Aorta (tissue), 5 donors: Measurements from ENCODE around the gene SPAAR. TPM values are rescaled to one million over a fixed set of nuclear protein-coding genes. Genes with fewer than 3 reads are reported as not detected.

Experiments used
- ATAC-seq: fragments of 200-7000 bp; cut with Tn5 transposase; one replicate; pipeline ENCODE4 v1.9.1; 2022; ENCODE audit warnings: moderate library complexity; ENCODE audit not compliant: low FRiP score
- DNase-seq, 2 donors: peaks; one replicate each; pipeline ENCODE4 v3.0.0-alpha.2; 2020
- H3K27ac ChIP-seq, 2 donors: one replicate each; pipeline ENCODE4 v1.5.1; 2013; ENCODE audit warnings: low read length in 2 of 2, mild to moderate bottlenecking in 2 of 2, moderate library complexity in 2 of 2, control low read depth in 1 of 2, inconsistent platforms in 1 of 2, low read depth in 1 of 2
- H3K27me3 ChIP-seq, 2 donors: one replicate each; pipeline ENCODE4 v1.6.1; 2013; ENCODE audit warnings: control low read depth in 1 of 2, low read length in 1 of 2, mild to moderate bottlenecking in 1 of 2, moderate library complexity in 1 of 2; ENCODE audit not compliant: insufficient read depth in 2 of 2, control insufficient read depth in 1 of 2
- H3K36me3 ChIP-seq, 2 donors: one replicate each; pipeline ENCODE4 v1.6.1; 2013; ENCODE audit warnings: control low read depth in 1 of 2, low read length in 1 of 2, mild to moderate bottlenecking in 1 of 2; ENCODE audit not compliant: insufficient read depth in 2 of 2, control insufficient read depth in 1 of 2
- H3K4me1 ChIP-seq, 2 donors: one replicate each; pipeline ENCODE4 v1.6.1; 2013; ENCODE audit warnings: low read length in 2 of 2, control low read depth in 1 of 2, mild to moderate bottlenecking in 1 of 2, moderate library complexity in 1 of 2; ENCODE audit not compliant: insufficient read depth in 2 of 2, control insufficient read depth in 1 of 2
- H3K4me3 ChIP-seq, 2 donors: one replicate each; pipeline ENCODE4 v1.5.1; 2013; ENCODE audit warnings: low read length in 2 of 2, control low read depth in 1 of 2, mild to moderate bottlenecking in 1 of 2
- H3K9me3 ChIP-seq: one replicate; pipeline ENCODE4 v1.6.1; 2013; ENCODE audit warnings: mild to moderate bottlenecking, low read length; ENCODE audit not compliant: control insufficient read depth
- WGBS, 2 donors: extraction: QIAGEN DNeasy Blood & Tissue Kit; methylation state at CpG; one replicate each; pipeline ENCODE4 v1.1.7; 2013; 5-methylcytosine and 5-hydroxymethylcytosine counted together
- intact Hi-C, 2 donors: fragments of 100-400 bp; cut with DNase I; formaldehyde crosslinking; loops; one replicate each; pipeline versions ENCODE4 v1.14.2 to v1.15.0; 2022
- polyA plus RNA-seq, 2 donors: library from polyadenylated mRNA; stranded (reverse); fragments of 200-250 nt; gene quantifications; one replicate each; pipeline ENCODE4 v1.2.3, GENCODE V29; 2013
- total RNA-seq, 2 donors: library from RNA; stranded (reverse); fragmentation: NEBNext Ultra II Directional; extraction: Animal tissue kit (Norgen Biotek cat#: 25700); gene quantifications; one replicate each; pipeline ENCODE4 v1.2.1, GENCODE V29; 2021
- donor health status: healthy with polysubstance abuse.
- donor health status: Bipolar disorder and iron deficiency.
- donor health status: DM: no; HTN: no; CAD: no.
- donor health status: DM: no; HTN: no; CAD: no.
- donor health status: DM: yes; HTN: yes; CAD: no.

SPAAR gene
- total and polyA plus RNA-seq, 4 donors, result 0.82 to 4.5 (median 4.0) TPM; not detected in 1

DNA sequence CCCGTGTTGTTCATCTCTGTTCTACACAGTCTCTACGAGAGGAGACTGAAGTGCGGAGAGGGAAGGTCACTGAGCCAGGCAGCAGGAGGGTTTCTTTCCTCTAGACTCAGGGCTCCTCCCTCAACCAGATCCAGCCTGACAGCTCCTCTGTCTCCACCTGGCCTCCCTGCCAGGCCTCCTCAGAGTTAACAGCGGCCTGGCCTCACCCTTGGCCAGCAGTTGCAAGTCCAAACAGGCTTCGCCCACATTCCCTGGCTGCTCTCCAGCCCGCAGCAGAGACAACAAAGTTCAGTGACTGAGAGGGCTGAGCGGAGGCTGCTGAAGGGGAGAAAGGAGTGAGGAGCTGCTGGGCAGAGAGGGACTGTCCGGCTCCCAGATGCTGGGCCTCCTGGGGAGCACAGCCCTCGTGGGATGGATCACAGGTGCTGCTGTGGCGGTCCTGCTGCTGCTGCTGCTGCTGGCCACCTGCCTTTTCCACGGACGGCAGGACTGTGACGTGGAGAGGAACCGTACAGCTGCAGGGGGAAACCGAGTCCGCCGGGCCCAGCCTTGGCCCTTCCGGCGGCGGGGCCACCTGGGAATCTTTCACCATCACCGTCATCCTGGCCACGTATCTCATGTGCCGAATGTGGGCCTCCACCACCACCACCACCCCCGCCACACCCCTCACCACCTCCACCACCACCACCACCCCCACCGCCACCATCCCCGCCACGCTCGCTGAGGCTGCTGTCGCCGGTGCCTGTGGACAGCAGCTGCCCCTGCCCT lies 3.2 kb upstream of the SPAAR start, which contains the start of gene HRCT1:
Gene HRCT1 (plus strand): TSS at position 291 of the 768 bp plus-strand sequence. CDS start 86 bp downstream, at position 377.
- H3K4me3 ChIP-seq, result no peak within 1 kb of the TSS
- no peaks in the 10 kb centered on the region for H3K9me3 ChIP-seq
- ATAC-seq, result peak; percentile 74
- H3K27ac ChIP-seq, result peak within 1 kb of the TSS; percentile 88 to 95
- no peaks in the 10 kb centered on the region for H3K36me3 ChIP-seq
- H3K4me1 ChIP-seq, result peaks cover 0 to 12% of the 10 kb centered on the region in 2 donors
- intact Hi-C loops, result loop anchor here (2.0 kb wide), 1 partner anchor 39 kb away; no protein-coding TSS in a partner anchor
- 33 to 35% methylated on average over 24 to 30 of the region's 30 CpGs for WGBS, 2 donors
- no peaks in the 10 kb centered on the region for H3K27me3 ChIP-seq
- peak; percentile 96 to 97 for DNase-seq

DNA sequence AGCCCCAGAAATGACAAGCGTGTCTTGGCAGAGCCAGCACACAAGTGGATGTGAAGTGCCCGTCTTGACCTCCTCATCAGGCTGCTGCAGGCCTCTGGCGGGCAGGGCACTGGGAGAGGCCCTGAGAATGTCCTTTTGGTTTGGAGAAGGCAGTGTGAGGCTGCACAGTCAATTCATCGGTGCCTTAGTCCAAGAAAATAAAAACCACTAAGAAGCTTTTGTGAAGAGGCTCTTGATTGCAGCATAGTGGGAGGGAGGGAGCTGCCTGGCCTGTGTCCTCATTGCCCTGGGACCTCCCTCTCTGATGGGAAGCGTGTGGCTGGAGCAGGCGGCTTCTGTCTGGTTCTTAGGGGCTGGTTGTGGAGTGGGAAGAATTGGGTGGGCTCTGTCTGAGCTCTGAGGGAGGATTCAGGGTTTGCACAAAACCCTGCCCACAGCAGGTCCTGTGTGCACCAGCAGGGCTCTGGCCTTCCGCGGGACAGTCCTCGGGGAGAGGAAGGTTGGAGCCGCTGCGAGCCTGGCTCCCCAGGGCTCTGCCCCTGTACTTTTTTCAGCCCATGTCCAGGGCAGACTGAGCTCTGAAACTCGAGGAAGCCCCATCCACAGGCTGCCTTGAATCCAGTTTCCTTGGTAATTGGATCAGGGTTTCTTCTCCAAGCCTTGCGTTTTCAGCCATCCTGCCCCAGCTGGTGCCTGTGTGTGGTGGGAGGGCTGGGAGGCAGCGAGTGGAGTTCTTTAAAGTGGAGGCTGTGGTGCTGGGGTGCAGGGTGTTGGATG lies 2.2 kb upstream of the SPAAR start:
- DNase-seq (peak; percentile 82), ATAC-seq (peak; percentile 75)
- H3K9me3 ChIP-seq, result no peaks in the 10 kb centered on the region
- WGBS, 2 donors, result 7 to 11% methylated on average over 14 of the region's 14 CpGs
- intact Hi-C loops, result no loop called here
- no peaks in the 10 kb centered on the region for H3K27me3 ChIP-seq
- no peaks in the 10 kb centered on the region for H3K36me3 ChIP-seq
- peak overlapping the region; percentile 88 to 95 for H3K27ac ChIP-seq
- peaks cover 0 to 12% of the 10 kb centered on the region in 2 donors for H3K4me1 ChIP-seq
- no peak overlapping the region for H3K4me3 ChIP-seq

- H3K36me3 ChIP-seq, result no peaks in the 10 kb centered on the region
- ATAC-seq (peak; percentile 79), DNase-seq (peak; percentile 84 to 87)
- H3K4me1 ChIP-seq, result peaks cover 0 to 12% of the 10 kb centered on the region in 2 donors
- no peaks in the 10 kb centered on the region for H3K27me3 ChIP-seq
- intact Hi-C loops, result loop anchor here in 1 of 2 donors (1.0 kb wide), 1 partner anchor 28 kb away; no protein-coding TSS in a partner anchor
- H3K27ac ChIP-seq, result peak overlapping the region; percentile 88 to 95
- H3K4me3 ChIP-seq, result no peak overlapping the region
- WGBS, 2 donors, result 8 to 13% methylated on average over 13 of the region's 13 CpGs
- no peaks in the 10 kb centered on the region for H3K9me3 ChIP-seq
Measured at GRCh38 chr9:35907711-35908503, 1.4 kb upstream of the SPAAR start.

- Histone ChIP-seq H3K4me3 (no peak overlapping the region), H3K9me3 (no peaks in the 10 kb centered on the region), H3K27me3 (no peaks in the 10 kb centered on the region), H3K27ac (peak overlapping the region; percentile 88 to 95), H3K4me1 (peaks cover 0 to 12% of the 10 kb centered on the region in 2 donors), H3K36me3 (no peaks in the 10 kb centered on the region)
- WGBS, 2 donors, result 30 to 36% methylated on average over 9 of the region's 9 CpGs
- intact Hi-C loops, result loop anchor here in 1 of 2 donors (1.0 kb wide), 1 partner anchor 28 kb away; no protein-coding TSS in a partner anchor
- DNase-seq, result no peak
- ATAC-seq, result no peak
Measured at GRCh38 chr9:35908504-35909125, 675 bp upstream of the SPAAR start.

DNA sequence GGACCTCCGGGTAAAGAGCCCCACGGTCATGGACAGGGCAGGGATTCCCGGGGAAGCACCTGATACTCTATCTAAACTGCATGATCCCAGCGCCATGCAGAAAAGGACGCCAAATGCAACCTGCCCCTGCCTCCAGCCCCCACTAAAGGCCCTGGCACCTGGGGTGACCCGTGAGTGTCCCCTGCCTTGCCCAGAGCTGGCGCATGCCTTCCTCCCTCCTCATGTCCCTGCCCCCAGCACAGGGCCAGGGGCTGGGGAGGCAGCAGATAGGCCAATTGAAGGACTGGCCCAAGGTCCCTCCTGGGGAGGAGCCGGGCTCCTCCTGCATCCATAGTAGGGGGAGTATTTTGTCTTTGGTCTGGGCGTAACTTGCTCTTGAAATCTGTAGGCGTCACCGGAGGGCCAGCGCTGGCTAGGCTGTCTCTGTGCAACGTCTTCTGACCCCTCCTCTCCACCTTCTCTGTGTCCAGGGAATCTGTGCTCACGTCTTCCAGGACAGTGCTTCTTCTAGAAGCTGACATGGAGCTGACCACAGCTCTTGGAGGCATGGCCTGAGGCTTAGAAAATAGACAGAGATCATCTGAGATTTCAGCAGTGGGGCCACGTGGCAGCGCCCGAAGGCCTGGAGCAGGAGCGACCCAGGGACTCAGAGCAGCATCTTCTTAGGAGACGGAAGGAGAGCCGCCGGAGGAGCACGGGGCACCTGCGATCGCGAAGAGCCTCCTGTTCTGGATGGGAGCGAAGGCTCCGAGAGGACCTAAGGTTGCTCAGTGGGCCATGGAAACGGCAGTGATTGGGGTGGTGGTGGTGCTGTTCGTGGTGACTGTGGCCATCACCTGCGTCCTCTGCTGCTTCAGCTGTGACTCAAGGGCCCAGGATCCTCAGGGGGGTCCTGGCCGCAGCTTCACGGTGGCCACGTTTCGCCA lies 660 bp downstream of the SPAAR start:
- intact Hi-C loops, result no loop called here
- Histone ChIP-seq H3K9me3 (no peaks in the 10 kb centered on the region), H3K4me3 (no peak overlapping the region), H3K27ac (peak overlapping the region; percentile 88 to 95), H3K4me1 (peaks cover 0 to 12% of the 10 kb centered on the region in 2 donors), H3K27me3 (no peaks in the 10 kb centered on the region), H3K36me3 (no peaks in the 10 kb centered on the region)
- DNase-seq (no peak), ATAC-seq (no peak)
- 93 to 94% methylated on average over 33 to 34 of the region's 34 CpGs for WGBS, 2 donors

DNA sequence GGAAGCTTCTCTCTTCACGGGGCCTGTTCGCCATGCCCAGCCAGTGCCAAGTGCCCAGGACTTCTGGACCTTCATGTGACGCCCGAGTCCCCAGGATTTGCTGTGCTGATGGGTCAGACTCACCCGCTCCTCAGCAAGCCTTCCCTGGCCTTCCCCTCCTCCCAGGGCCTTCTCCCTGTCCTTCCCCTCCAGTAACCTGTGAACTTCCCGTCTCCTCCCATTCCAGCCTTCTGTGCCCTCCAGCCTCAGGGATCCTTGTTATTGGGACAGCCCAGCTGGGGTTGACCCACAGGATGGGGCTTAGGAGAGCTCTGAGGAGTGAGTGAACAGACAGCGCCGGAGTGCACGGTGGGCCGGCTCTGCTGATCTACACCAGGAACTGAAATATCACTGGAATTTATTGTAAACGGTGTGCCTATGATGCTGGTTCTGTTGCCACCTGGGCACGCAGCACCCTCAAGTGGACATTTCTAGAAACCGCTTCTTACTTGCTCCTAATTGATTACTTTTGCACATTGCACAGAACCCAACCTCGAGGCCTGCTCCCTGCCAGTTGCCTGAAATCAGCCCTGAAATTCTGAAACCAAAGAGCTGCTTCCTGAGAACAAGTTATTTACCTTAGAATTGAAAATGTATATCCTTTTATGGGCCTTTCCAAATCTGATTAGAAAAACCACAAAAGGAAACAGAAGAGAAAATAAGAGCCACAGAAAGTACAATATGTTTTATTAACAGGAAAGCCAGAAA lies 1.5 kb downstream of the SPAAR start:
- no peaks in the 10 kb centered on the region for H3K27me3 ChIP-seq
- ATAC-seq, result no peak
- H3K9me3 ChIP-seq, result no peaks in the 10 kb centered on the region
- WGBS, 2 donors, result 76 to 80% methylated on average over 14 of the region's 14 CpGs
- H3K4me1 ChIP-seq, result peaks cover 0 to 12% of the 10 kb centered on the region in 2 donors
- no peak overlapping the region for H3K4me3 ChIP-seq
- H3K36me3 ChIP-seq, result no peaks in the 10 kb centered on the region
- no peak for DNase-seq
- H3K27ac ChIP-seq, result peak overlapping the region; percentile 53 to 88
- intact Hi-C loops, result no loop called here

DNA sequence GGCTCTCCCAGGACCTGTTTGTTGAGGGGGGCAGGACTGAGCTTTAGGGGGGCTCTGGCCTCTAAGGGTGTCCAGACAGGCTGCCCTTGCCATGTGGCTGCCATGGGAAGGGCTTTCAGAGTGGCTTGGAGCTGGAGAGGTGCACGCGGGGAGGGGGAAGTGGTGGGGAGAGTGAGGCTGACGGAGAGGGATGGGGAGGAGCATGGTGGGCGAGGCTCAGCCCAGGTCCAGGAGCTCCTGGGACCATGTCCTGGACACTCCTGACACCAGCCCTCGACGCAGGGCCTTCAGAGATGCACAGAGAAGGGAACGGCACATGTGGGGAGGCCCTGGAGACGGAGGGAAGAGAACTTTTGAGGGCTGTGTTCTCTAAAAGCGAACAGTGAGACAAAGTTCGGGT lies 2.4 kb downstream of the SPAAR start:
- Histone ChIP-seq H3K27me3 (no peaks in the 10 kb centered on the region), H3K9me3 (no peaks in the 10 kb centered on the region), H3K27ac (peak overlapping the region; percentile 11 to 26), H3K4me1 (peaks cover 0 to 12% of the 10 kb centered on the region in 2 donors), H3K36me3 (no peaks in the 10 kb centered on the region), H3K4me3 (no peak overlapping the region)
- ATAC-seq, result no peak
- WGBS, 2 donors, result 76 to 85% methylated on average over 9 to 10 of the region's 10 CpGs
- intact Hi-C loops, result no loop called here
- no peak for DNase-seq
